Mesendoderm (in vitro differentiated cells): Measurements from ENCODE around the gene SASH1.
A peak's percentile ranks its signal among the peaks of the same experiment; 100 is the strongest.

ENCODE experiments used
- DNase-seq: peaks from one replicate; pipeline ENCODE4 v3.0.0; 2013
- H2AK5ac ChIP-seq: 2 replicates; pipeline ENCODE4 v1.6.1; 2013; ENCODE audit warnings: low read length, inconsistent platforms
- H2BK120ac ChIP-seq: 2 replicates; pipeline ENCODE4 v1.6.1; 2013; ENCODE audit warnings: low read depth, mild to moderate bottlenecking, low read length, moderate library complexity, mixed read lengths
- H2BK15ac ChIP-seq: replicated peaks from 2 replicates; pipeline ENCODE4 v1.6.1; 2013; ENCODE audit warnings: low read depth, mild to moderate bottlenecking, moderate library complexity
- H2BK5ac ChIP-seq: 2 replicates; pipeline ENCODE4 v1.6.1; 2013; ENCODE audit warnings: low read length, inconsistent platforms
- H3K18ac ChIP-seq: 2 replicates; pipeline ENCODE4 v1.6.1; 2013; ENCODE audit warnings: mild to moderate bottlenecking, low read length, mixed read lengths
- H3K23ac ChIP-seq: one replicate; pipeline ENCODE4 v1.6.1; 2013; ENCODE audit warnings: low read length
- H3K27ac ChIP-seq: 2 replicates; pipeline ENCODE4 v1.5.1; 2013; ENCODE audit warnings: low read depth, mild to moderate bottlenecking, inconsistent platforms, low read length, moderate library complexity
- H3K27me3 ChIP-seq: 2 replicates; pipeline ENCODE4 v1.6.1; 2013; ENCODE audit warnings: low read length, control low read depth, mild to moderate bottlenecking, inconsistent platforms; ENCODE audit not compliant: insufficient read depth, poor library complexity
- H3K36me3 ChIP-seq: 2 replicates; pipeline ENCODE4 v1.6.1; 2013; ENCODE audit warnings: low read length, inconsistent platforms; ENCODE audit not compliant: control insufficient read depth, insufficient read depth
- H3K4ac ChIP-seq: one replicate; pipeline ENCODE4 v1.6.1; 2013; ENCODE audit warnings: low read depth, mild to moderate bottlenecking, low read length, moderate library complexity
- H3K4me1 ChIP-seq: 2 replicates; pipeline ENCODE4 v1.6.1; 2013; ENCODE audit warnings: low read depth, low read length, inconsistent platforms; ENCODE audit not compliant: control insufficient read depth
- H3K4me2 ChIP-seq: 2 replicates; pipeline ENCODE4 v1.6.1; 2013; ENCODE audit warnings: low read length
- H3K4me3 ChIP-seq: 2 replicates; pipeline ENCODE4 v1.5.1; 2013; ENCODE audit warnings: mild to moderate bottlenecking, low read length
- H3K56ac ChIP-seq: one replicate; pipeline ENCODE4 v1.6.1; 2013; ENCODE audit warnings: low read length
- H3K79me1 ChIP-seq: 2 replicates; pipeline ENCODE4 v1.6.1; 2013; ENCODE audit warnings: low read length, inconsistent platforms
- H3K79me2 ChIP-seq: 2 replicates; pipeline ENCODE4 v1.6.1; 2013; ENCODE audit warnings: mild to moderate bottlenecking, low read length; ENCODE audit not compliant: control insufficient read depth, insufficient read depth
- H3K9ac ChIP-seq: 2 replicates; pipeline ENCODE4 v1.6.1; 2013; ENCODE audit warnings: low read length, inconsistent platforms
- H4K5ac ChIP-seq: one replicate; pipeline ENCODE4 v1.6.1; 2013; ENCODE audit warnings: low read length
- H4K8ac ChIP-seq: one replicate; pipeline ENCODE4 v1.6.1; 2013; ENCODE audit warnings: low read depth, mild to moderate bottlenecking, control low read depth, low read length, moderate library complexity
- WGBS: extraction: QIAGEN DNeasy Blood & Tissue Kit; methylation state at CpG from one replicate; pipeline ENCODE4 v1.1.7; 2013; ENCODE audit warnings: low lambda C conversion rate, missing lambda C conversion rate; ENCODE audit not compliant: insufficient coverage; ENCODE audit errors: extremely low coverage; 5-methylcytosine and 5-hydroxymethylcytosine counted together

Gene SASH1

DNA sequence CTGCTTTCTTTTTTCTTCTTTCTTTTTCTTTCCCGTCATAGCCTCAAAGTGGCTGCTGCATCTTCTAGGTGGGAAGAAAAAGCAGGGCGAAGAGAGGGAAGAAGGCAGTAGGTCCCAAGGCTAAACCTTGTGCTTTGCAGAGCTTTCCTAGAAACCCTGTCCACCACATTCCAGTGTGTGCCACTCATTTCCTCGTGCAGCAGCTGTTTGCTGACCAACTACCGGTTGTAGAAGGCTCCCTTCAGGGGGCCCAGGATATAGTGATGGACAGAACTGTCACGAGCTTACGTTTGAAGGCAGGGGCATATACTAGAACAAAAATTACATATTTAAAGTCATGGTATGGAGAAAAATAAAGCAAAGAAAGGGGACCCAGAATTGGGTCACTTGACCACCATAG lies 103.0 kb downstream of the SASH1 start:
- no peak for DNase-seq
- WGBS, result no CpG with 5 or more reads among the region's 6 CpGs
- H3K27ac ChIP-seq, result no peak overlapping the region

DNA sequence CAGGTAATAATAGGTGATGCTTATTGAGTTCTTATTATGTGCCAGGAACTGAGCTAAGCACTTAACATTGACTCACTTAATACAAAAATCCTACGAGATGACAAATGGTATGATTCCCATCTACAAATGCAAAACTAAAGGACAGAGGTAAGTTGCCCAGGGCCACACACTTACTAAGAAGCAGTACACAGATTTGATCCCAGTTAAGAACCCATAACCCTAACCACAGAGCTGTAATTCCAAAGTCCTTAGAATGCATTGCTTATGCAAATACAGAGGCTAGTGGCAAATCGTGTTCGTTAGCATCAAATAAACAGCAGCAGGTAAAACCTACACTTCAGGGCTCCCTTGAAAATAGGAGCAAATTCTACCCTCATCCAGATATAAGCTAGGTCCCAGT lies 104.0 kb downstream of the SASH1 start:
- no CpG with 5 or more reads among the region's 3 CpGs for WGBS

More for the DNA sequence above, 103.0 kb downstream of the SASH1 start:
- no peak overlapping the region for H3K56ac ChIP-seq
- H4K8ac ChIP-seq, result no peak overlapping the region
- no peaks in the 10 kb centered on the region for H3K79me1 ChIP-seq
- H3K4me2 ChIP-seq, result no peak overlapping the region
- H3K18ac ChIP-seq, result no peak overlapping the region
- no peak overlapping the region for H3K4me3 ChIP-seq
- no peak overlapping the region for H2BK5ac ChIP-seq
- H2BK120ac ChIP-seq, result no peak overlapping the region
- no peak overlapping the region for H2AK5ac ChIP-seq
- no peak overlapping the region for H3K9ac ChIP-seq
- H3K36me3 ChIP-seq, result no peaks in the 10 kb centered on the region
- H3K27me3 ChIP-seq, result no peaks in the 10 kb centered on the region
- H4K5ac ChIP-seq, result no peak overlapping the region
- no peak overlapping the region for H3K4ac ChIP-seq
- H2BK15ac ChIP-seq, result no peak overlapping the region
- no peak overlapping the region for H3K23ac ChIP-seq
- peaks cover 4% of the 10 kb centered on the region for H3K4me1 ChIP-seq
- no peaks in the 10 kb centered on the region for H3K79me2 ChIP-seq

DNA sequence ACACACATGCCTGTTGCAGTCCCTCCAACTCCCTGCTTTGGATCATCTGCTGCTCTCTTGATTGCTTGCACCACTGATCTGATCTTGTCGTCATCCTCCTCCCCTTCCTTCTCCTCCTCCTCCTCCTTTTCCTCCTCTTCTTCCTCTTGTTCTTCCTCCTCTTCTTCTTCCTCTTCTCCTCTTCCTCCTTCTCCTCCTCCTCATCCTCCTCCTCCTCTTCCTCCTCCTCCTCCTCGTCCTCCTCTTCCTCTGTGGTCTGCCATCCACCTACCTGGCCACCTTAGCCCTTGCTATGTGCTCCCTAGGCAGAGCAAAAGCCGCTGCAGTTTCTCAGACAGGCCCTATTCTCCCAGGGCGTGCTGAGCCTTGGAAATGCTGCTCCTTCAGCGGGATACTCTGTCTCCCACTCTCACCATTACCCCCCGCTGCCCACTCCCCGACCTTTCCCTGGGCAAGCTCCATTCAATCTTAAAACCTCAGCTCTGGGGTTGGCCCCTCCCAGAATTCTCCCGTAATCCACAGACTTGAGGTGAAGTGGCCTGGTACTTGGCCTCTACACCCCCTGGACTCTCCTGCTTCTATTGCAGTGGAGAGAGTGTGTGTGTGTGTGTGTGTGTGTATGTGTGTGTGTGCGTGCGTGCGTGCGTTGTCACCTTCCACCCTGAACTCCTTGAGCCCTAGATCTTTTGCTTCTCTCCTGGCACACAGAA lies 105.0 kb downstream of the SASH1 start:
- Histone ChIP-seq H3K4me2 (no peak overlapping the region), H2AK5ac (no peak overlapping the region), H2BK5ac (no peak overlapping the region), H4K5ac (no peak overlapping the region), H3K18ac (no peak overlapping the region), H3K9ac (no peak overlapping the region), H3K4ac (no peak overlapping the region), H3K4me1 (peaks cover 1% of the 10 kb centered on the region), H3K23ac (no peak overlapping the region), H3K56ac (peak overlapping the region; percentile 10), H3K36me3 (no peaks in the 10 kb centered on the region), H3K79me1 (no peaks in the 10 kb centered on the region), H4K8ac (no peak overlapping the region), H2BK120ac (no peak overlapping the region), H3K4me3 (no peak overlapping the region), H3K79me2 (no peaks in the 10 kb centered on the region), H3K27ac (no peak overlapping the region), H2BK15ac (no peak overlapping the region), H3K27me3 (no peaks in the 10 kb centered on the region)
- no peak for DNase-seq
- WGBS, result no CpG with 5 or more reads among the region's 12 CpGs

More for the DNA sequence above, 104.0 kb downstream of the SASH1 start:
- no peak overlapping the region for H3K9ac ChIP-seq
- no peaks in the 10 kb centered on the region for H3K79me1 ChIP-seq
- no peaks in the 10 kb centered on the region for H3K27me3 ChIP-seq
- H2BK15ac ChIP-seq, result no peak overlapping the region
- peaks cover 1% of the 10 kb centered on the region for H3K4me1 ChIP-seq
- H3K36me3 ChIP-seq, result no peaks in the 10 kb centered on the region
- no peak overlapping the region for H3K56ac ChIP-seq
- H2AK5ac ChIP-seq, result no peak overlapping the region
- H3K27ac ChIP-seq, result no peak overlapping the region
- H3K4me3 ChIP-seq, result no peak overlapping the region
- no peak overlapping the region for H3K18ac ChIP-seq
- H4K5ac ChIP-seq, result no peak overlapping the region
- DNase-seq, result no peak
- no peak overlapping the region for H3K4me2 ChIP-seq
- H2BK120ac ChIP-seq, result no peak overlapping the region
- H3K23ac ChIP-seq, result no peak overlapping the region
- H4K8ac ChIP-seq, result no peak overlapping the region
- no peak overlapping the region for H3K4ac ChIP-seq
- H3K79me2 ChIP-seq, result no peaks in the 10 kb centered on the region
- H2BK5ac ChIP-seq, result no peak overlapping the region

DNA sequence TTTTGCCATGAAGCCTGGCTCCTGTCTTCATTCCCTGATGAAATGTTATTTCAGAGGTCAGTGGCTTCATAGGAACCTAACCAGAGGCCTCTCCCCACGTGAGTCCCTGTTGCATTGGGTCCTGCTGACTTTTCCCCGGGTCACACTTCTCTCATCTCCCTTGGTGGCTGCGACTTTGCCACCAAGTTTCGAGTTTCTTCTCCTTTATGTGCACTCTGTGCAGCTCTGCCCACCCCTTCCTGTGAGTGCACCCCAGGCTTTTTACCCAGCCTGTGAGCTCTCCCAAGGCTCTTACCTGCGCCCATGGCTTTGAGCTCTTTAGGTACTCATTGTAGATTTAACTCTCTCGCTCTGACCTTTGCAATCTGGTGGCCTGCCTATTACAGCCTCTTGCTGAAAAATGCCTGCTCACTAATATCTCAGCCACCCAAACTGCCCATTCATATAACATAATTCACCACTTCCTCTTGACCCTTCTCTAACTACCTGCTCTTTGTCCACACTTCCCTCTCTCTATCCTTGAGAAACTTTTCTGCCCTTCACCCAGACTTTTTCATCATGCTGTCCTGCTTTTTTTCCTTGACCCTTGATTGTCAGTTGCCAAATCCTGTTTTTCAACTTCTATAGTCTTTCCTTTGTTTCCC lies 105.9 kb downstream of the SASH1 start:
- Histone ChIP-seq H3K79me2 (no peaks in the 10 kb centered on the region), H4K5ac (no peak overlapping the region), H3K27me3 (no peaks in the 10 kb centered on the region), H4K8ac (no peak overlapping the region), H3K4me1 (peaks cover 1% of the 10 kb centered on the region), H3K4me2 (no peak overlapping the region), H3K4me3 (no peak overlapping the region), H3K4ac (no peak overlapping the region), H2BK15ac (no peak overlapping the region), H3K18ac (no peak overlapping the region), H2BK5ac (no peak overlapping the region), H2BK120ac (no peak overlapping the region), H2AK5ac (no peak overlapping the region), H3K9ac (no peak overlapping the region), H3K56ac (no peak overlapping the region), H3K79me1 (no peaks in the 10 kb centered on the region), H3K23ac (no peak overlapping the region), H3K27ac (no peak overlapping the region), H3K36me3 (no peaks in the 10 kb centered on the region)
- WGBS, result no CpG with 5 or more reads among the region's 6 CpGs
- no peak for DNase-seq

DNA sequence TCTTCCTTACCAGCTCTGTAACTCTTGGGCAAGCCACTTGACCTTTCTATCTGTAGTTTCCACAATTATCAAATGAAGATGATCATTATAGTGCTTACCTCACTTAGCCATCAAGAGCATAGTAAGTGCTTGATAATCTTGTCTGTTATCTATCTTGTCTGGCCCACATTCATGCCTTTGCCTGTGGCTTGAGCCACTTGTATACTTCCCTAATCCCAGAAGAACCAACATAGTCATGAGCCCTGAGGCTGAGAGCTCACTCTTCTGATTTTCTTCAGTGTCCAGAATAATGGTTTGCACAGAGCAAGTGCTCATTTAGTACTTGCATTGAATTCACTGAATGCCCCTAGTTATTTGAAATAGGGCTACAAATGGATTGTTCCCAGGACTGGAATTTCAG lies 108.2 kb downstream of the SASH1 start:
- no peak overlapping the region for H3K4me3 ChIP-seq
- no peak for DNase-seq

DNA sequence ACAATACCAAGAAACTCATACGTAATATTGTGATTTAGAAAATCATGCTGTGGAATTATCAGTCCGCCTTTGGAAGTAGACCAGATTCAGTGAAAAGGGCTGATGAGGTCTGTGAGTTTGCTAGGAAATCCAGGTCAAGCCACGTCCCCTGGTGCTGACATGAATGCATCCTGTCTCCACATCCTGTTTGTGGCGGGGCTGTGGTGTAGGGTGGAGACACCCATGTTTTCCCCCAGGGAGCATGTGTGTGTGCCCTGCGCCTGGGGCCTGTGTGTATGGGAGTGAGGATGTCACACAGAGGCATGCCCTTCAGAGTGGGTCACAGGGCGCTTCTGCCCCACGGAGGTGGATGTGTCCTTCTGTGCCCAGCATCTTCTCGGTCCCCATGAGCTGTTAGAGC lies 109.1 kb downstream of the SASH1 start:
- Histone ChIP-seq H4K5ac (no peak overlapping the region), H3K79me1 (no peaks in the 10 kb centered on the region), H3K4me2 (no peak overlapping the region), H2BK5ac (no peak overlapping the region), H3K4me1 (no peaks in the 10 kb centered on the region), H3K79me2 (no peaks in the 10 kb centered on the region), H3K4me3 (no peak overlapping the region), H3K23ac (no peak overlapping the region), H3K56ac (no peak overlapping the region), H3K4ac (no peak overlapping the region), H3K18ac (no peak overlapping the region), H4K8ac (no peak overlapping the region), H3K36me3 (no peaks in the 10 kb centered on the region), H2BK15ac (no peak overlapping the region), H3K9ac (no peak overlapping the region), H3K27me3 (no peaks in the 10 kb centered on the region), H3K27ac (no peak overlapping the region), H2BK120ac (no peak overlapping the region), H2AK5ac (no peak overlapping the region)
- DNase-seq, result no peak
- no CpG with 5 or more reads among the region's 8 CpGs for WGBS

More for the DNA sequence above, 108.2 kb downstream of the SASH1 start:
- Histone ChIP-seq H2AK5ac (no peak overlapping the region), H3K4me1 (no peaks in the 10 kb centered on the region), H3K79me1 (no peaks in the 10 kb centered on the region), H3K27me3 (no peaks in the 10 kb centered on the region), H3K18ac (no peak overlapping the region), H3K56ac (no peak overlapping the region), H2BK120ac (no peak overlapping the region), H3K27ac (no peak overlapping the region), H3K23ac (no peak overlapping the region), H3K4ac (no peak overlapping the region), H2BK5ac (no peak overlapping the region), H3K79me2 (no peaks in the 10 kb centered on the region), H2BK15ac (no peak overlapping the region), H4K5ac (no peak overlapping the region), H4K8ac (no peak overlapping the region), H3K9ac (no peak overlapping the region), H3K4me2 (no peak overlapping the region), H3K36me3 (no peaks in the 10 kb centered on the region)
